GM18505 (cell line): ENCODE results near the gene FAU.
"Not testable (repeated sequence)": the region's sequence is repeated elsewhere in the genome, so short reads cannot be mapped to it uniquely, and the experiment has no call there.

Experiments
- ATAC-seq: cut with Tn5 transposase; IDR thresholded peaks from one replicate; pipeline ENCODE4 v1.9.1; 2021; ENCODE audit not compliant: unreplicated experiment
- POLR2A ChIP-seq: IDR thresholded peaks from 4 replicates; pipeline ENCODE4 v1.6.1; 2011; ENCODE audit warnings: borderline replicate concordance; ENCODE audit not compliant: insufficient read depth, insufficient read length; ENCODE audit errors: extremely low read depth

The FAU gene

DNA sequence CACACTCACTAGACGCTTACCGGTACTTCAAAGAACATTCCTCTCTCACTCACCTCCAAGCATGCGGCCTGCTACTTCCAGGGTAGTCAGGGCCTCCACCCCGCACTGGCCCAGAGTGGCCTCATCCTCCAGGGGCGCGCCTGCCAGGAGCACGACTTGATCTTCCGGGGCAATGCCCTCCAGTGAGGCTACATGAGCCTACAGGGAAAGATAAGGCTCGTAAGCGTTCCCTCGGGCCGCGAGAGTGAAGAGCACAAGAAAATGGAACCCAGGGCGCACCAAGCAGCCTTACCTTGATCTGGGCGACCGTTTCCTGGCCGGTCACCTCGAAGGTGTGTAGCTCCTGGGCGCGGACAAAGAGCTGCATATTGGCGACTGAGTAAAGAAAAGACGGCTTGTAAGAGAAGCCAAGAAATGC is 478 bp downstream of the FAU start:
- TF ChIP-seq POLR2A = no peak
- no peak for ATAC-seq

DNA sequence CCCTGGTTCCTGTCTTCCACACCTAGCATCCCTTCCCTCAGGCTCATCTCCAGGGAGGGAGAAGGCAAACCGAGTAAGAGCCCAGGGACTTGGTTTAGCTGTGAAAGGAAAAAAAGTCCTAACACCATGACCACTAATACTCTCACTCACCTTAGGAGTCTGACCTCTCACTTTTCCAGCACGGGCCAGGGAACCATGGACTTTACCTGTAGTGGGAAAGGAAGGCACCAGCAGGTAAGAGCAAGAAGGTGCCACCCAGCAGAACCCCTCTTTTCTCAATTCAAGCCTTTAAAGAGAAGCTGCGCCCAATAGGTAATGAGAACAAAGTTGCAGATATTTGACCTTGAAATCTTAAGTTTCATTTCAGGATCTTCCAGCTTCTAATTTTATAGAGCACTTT is 1.1 kb downstream of the FAU start:
- no peak for ATAC-seq
- no peak for TF ChIP-seq POLR2A

DNA sequence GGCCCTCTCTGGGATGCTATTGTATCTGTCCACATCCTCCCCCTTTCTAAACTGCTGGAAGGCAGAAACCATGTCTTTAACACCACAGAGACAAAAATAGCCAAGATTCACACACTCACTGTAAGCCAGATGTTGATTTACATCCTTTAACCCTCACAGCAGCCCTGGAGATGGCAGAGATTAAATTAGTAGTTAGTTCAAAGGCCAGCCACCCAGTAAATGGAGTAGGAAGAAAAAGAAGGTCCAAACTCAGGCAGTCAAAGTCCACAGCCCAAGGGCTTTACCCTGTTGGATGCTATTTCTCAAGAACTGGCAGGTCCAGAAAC is 2.3 kb downstream of the FAU start:
- TF ChIP-seq POLR2A = no peak

DNA sequence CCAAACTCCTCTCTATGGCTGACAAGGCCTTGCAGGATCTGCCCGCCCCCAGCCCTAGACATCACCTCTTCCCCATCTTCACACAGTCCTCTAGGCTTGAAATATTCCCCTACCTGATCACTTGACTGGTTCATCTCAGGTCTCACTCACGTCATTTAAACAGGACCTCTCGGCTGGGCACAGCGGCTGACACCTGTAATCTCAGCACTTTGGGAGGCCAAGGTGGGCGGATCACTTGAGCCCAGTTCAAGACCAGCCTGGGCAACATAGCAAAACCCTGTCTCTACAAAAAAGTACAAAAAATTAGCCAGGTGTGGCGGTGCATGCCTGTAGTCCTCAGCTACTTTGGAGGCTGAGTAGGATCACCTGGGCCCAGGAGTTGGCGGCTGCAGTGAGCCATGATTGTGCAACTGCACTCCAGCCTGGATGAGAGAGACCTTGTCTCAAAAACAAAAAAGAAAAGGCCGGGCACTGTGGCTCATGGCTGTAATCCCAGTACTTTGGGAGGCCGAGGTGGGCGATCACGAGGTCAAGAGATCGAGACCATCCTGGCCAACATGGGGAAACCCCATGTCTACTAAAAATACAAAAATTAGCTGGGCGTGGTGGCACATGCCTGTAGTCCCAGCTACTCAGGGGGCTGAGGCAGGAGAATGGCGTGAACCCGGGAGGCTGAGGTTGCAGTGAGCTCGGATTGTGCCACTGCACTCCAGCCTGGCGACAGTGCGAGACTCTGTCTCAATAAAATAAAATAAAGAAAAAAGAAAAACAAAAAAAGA is 2.9 kb downstream of the FAU start:
- ATAC-seq = not testable (repeated sequence)

More for the DNA sequence above, 2.3 kb downstream of the FAU start:
- ATAC-seq = no peak

DNA sequence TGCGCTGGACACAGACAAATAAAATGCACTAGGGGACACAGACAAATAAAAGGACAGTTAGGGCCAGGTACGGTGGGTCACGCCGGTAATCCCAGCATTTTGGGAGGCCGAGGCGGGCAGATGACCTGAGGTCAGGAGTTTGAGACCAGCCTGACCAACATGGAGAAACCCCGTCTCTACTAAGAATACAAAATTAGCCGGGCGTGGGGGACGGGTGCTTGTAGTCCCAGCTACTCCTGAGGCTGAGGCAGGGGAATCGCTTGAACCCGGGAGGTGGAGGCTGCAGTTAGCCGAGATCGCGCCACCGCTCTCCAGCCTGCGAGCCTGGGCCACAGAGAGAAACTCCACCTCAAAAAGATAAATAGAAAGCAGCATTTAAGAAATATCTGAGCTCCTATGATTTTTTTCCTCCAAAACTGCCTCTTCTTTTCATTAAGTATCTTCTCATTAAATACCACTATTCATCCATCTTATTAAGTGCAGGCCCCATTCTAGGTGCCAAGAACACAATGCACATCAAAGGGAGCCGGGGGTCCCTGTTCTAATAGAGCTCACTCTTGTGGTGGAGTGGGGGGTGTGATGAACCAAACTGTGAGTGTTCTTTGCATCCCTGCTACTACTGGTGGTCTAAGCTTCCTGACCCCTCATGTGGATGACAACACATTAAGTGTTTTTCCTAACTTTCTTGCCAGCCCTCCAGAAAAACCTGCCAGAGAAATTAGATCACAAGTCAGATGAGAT is 3.7 kb downstream of the FAU start:
- no peak for TF ChIP-seq POLR2A

DNA sequence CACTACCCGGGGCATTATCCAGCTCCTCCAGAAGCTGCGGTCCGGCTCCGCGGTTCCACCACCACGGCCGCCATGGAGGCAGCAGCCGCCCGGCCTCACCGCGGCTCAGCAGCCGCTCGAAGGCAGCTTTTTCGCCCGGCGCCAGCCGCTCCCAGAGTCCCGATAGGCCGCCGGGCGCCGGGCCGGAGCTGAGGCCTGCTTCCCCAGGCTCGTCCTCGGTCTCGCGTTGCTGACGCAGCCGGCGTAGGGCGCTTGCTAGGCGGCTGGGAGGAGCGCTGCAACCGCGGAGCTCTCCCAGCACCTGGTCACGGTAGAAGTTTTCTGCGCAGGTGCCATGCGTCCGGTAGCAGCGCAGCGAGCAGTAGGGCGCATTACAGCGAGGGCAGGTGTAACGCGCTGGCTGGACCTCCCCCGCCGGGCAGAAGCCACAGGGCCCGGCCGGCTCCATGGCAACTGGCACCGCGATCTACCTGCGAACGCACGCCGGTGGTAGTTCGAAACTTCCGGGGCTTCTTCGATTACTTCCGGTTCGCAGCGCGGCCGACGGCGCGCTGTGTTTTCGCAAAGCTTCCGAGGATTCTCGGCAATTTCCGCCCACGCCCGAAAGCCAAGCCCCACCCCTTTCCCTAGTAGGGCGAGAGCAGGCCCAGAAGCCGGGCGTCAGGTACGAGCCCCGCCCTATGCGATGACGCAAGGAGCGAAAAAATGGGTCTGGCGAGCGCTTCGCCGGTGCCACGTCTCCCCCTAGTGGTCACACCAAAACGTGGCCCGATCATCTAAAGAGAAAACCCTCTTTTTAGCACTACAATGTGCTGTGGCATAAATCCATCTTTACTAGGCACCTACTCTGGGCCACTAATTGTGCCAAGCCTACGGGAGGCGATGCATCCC is 4.5 kb downstream of the FAU start, which contains the start of gene ZNHIT2:
Gene ZNHIT2 (minus strand): TSS at position 496 of the 891 bp plus-strand sequence. CDS start 48 bp downstream, at position 448.
- peak; percentile 50 for ATAC-seq
- peak; percentile 81 for TF ChIP-seq POLR2A

More for the DNA sequence above, 3.7 kb downstream of the FAU start:
- ATAC-seq = no peak

DNA sequence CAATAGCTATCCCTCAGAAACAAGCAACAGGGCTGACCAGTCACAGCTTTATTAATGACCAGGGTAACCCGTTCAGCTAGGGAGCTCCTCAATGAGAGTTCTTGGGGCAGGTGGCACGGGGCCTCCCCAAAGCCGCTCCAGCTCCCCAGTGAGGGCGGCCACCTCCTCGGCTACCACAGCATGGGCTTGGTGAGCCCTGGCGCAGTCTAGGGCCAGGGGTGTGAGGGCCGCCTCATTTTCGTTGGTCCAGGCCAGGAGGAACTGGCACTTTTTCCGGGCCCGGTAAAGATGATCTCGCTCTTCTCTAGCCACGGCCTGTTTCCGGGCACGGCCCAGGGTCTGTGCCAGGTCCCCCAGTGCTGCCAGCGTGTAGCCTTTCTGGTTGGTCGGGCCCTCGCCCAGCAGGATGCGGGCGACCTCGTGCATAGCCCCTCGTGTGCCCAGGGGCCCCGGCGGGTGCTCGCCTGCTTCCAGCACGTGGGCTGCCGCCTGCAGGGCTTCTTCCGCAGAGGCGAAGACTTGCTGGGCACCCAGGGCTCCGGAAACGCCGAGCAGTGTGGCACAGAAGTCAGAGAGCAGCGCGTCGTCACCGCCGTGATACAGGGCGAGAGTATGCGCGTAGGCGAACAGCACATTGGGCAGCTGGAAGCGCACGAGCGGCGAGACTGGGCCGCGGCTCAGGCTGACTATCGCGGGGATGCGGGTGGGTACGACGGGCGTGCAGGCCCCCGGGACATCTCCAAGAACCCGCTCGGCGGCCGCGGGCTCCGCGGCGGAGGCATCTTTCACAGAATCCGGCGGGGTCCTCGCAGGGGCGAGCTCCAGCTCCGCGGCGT is 5.3 kb downstream of the FAU start:
- peak; percentile 21 for TF ChIP-seq POLR2A

DNA sequence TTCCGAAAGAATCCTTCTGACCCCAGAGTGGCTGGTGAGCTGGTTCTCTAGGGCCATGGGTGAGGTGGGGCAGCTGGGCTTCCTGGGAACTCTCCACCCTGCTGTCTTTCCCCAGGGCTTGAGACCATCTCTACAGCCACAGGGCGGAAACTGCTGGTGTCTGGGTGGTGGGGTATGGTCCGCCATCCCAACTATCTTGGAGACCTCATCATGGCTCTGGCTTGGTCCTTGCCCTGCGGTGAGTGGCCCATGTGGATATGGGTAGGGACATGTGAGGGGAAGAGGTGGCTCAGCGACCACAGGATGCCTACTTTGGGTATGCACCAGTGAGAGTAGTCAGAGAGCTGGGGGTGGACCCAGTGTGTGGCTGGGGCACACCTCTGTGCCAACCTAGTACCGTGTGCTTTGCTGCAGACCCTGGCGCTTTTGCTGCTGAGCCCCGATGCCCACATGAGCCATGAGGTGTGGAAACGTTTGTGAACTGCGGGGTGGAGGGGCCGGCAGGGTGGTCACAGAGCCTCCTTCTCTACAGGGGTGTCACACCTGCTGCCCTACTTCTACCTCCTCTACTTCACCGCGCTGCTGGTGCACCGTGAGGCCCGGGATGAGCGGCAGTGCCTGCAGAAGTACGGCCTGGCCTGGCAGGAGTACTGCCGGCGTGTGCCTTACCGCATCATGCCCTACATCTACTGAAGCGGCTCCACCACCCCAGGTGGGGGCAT is 6.4 kb downstream of the FAU start:
- no peak for TF ChIP-seq POLR2A
- ATAC-seq = no peak

More for the DNA sequence above, 5.3 kb downstream of the FAU start:
- ATAC-seq = no peak

DNA sequence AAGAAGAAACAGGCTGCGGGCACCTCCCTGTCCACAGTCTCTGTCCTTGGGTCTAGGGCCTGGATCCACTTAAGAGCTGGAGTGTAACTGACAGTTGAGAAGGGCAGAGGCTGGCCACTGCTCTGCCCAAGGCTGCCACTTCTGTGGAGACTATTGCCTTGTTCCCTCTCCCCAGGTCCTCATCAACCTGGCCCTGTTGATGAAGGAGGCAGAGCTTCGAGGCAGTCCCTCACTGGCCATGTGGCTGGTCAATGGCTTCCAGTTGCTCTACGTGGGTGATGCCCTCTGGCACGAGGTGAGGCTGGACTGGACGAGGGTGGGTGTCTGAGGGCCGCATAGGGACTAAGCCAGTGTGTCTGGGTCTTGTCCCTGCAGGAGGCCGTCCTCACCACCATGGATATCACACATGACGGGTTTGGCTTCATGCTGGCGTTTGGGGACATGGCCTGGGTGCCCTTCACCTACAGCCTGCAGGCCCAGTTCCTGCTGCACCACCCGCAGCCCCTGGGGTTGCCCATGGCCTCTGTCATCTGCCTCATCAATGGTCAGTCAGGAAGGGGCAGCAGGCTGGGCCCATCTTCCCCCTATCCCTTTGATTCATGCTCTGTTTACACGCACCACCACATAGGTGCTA is 7.3 kb downstream of the FAU start:
- no peak for ATAC-seq
- TF ChIP-seq POLR2A = no peak

DNA sequence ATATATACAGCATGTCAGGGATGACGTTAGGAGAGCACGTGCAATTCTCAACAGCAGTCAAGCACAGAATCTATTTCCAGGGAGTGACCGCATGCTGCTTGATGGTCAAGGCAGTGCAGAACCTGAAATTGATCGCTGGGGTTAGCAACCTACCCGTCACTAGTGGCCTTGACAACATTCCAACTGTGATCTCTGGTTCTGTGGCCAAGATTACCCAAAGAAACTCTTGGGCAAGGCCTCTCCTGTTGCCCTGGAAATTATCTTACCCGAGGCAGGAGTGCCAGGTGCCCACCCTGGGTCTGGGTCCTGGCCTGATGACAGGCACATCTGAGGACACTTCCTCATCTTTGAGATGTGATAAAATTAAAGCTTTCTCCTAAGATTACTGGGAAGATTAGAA is 8.1 kb downstream of the FAU start:
- TF ChIP-seq POLR2A = no peak
- ATAC-seq = no peak

DNA sequence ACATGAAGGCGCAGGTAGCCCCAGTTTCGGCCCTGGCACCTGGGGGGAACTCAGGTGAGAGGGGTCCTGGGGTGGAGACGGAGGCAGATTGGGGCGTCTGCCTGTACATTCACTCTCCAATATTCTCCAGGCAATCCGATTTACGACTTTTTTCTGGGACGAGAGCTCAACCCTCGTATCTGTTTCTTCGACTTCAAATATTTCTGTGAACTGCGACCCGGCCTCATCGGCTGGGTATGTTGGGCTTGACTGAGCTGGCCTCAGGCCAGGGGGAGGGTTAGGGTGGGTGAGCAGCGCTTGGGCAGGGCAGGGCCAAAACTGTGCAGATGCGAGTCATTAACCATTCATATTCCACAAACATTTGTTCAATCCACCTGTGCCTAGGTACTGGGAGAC is 8.6 kb downstream of the FAU start:
- no peak for TF ChIP-seq POLR2A
- ATAC-seq = no peak
